ENCODE results near the gene UBTD2. TPM values are rescaled to one million over a fixed set of nuclear protein-coding genes. Genes with fewer than 3 reads are reported as not detected.

UBTD2 gene
- total RNA-seq, 1 experiment from 2014 or later, result 22.7 TPM

DNA sequence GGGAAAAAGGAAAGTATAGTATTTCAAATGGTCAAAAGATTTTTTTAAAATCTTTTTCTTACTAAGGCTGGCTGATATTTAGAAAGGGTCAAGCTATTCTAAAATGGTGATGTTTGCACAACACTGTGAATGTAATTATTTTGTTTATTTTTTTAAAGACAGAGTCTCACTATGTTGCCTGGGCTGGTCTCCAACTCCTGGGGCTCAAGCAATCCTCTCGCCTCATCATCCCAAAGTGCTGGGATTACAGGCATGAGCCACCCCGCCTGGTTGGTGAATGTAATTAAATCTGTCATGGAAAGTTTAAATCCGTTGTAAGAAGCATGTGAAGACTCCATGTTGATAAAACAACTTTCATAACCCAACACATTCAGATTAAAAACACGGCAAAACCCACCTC is 2.6 kb downstream of the UBTD2 start:
- TF ChIP-seq, protein P1, sequence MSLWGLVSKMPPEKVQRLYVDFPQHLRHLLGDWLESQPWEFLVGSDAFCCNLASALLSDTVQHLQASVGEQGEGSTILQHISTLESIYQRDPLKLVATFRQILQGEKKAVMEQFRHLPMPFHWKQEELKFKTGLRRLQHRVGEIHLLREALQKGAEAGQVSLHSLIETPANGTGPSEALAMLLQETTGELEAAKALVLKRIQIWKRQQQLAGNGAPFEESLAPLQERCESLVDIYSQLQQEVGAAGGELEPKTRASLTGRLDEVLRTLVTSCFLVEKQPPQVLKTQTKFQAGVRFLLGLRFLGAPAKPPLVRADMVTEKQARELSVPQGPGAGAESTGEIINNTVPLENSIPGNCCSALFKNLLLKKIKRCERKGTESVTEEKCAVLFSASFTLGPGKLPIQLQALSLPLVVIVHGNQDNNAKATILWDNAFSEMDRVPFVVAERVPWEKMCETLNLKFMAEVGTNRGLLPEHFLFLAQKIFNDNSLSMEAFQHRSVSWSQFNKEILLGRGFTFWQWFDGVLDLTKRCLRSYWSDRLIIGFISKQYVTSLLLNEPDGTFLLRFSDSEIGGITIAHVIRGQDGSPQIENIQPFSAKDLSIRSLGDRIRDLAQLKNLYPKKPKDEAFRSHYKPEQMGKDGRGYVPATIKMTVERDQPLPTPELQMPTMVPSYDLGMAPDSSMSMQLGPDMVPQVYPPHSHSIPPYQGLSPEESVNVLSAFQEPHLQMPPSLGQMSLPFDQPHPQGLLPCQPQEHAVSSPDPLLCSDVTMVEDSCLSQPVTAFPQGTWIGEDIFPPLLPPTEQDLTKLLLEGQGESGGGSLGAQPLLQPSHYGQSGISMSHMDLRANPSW (CRISPR knock-in tag; conservative IDR thresholded peaks at IDR 0.05; ENCODE audit: low read depth), result no peak
- TF ChIP-seq TP53 (CRISPR knock-in tag; IDR thresholded peaks at IDR 0.05) (no peak), SOX15 (CRISPR knock-in tag; IDR thresholded peaks at IDR 0.05) (no peak), NR3C1 (CRISPR knock-in tag; conservative IDR thresholded peaks at IDR 0.05; ENCODE audit: low read depth) (no peak)
- TF ChIP-seq, protein P2, sequence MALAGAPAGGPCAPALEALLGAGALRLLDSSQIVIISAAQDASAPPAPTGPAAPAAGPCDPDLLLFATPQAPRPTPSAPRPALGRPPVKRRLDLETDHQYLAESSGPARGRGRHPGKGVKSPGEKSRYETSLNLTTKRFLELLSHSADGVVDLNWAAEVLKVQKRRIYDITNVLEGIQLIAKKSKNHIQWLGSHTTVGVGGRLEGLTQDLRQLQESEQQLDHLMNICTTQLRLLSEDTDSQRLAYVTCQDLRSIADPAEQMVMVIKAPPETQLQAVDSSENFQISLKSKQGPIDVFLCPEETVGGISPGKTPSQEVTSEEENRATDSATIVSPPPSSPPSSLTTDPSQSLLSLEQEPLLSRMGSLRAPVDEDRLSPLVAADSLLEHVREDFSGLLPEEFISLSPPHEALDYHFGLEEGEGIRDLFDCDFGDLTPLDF (CRISPR knock-in tag; IDR thresholded peaks at IDR 0.05), result no peak
- TF ChIP-seq, protein P3, sequence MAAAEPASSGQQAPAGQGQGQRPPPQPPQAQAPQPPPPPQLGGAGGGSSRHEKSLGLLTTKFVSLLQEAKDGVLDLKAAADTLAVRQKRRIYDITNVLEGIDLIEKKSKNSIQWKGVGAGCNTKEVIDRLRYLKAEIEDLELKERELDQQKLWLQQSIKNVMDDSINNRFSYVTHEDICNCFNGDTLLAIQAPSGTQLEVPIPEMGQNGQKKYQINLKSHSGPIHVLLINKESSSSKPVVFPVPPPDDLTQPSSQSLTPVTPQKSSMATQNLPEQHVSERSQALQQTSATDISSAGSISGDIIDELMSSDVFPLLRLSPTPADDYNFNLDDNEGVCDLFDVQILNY (CRISPR knock-in tag; IDR thresholded peaks at IDR 0.05), result no peak
- Mint-ChIP-seq H3K27me3 (ENCODE audit: low read depth) (peaks cover 9% of the 10 kb centered on the region), H3K4me3 (peak overlapping the region; percentile 95), H3K36me3 (peaks cover 7% of the 10 kb centered on the region), H3K9me3 (peaks cover 5% of the 10 kb centered on the region; the same call in 1 of the 2 replicates), H3K4me1 (peaks cover 46% of the 10 kb centered on the region), H3K27ac (no peak overlapping the region)
- ChIA-PET CTCF (no interaction called here), POLR2A (interaction anchor here (0.5 kb wide), 1 partner anchor 19 kb away, joined by 4 read pairs; no protein-coding TSS in a partner anchor)
- ATAC-seq, result no peak
- no peak for DNase-seq (ENCODE audit: low spot score)

DNA sequence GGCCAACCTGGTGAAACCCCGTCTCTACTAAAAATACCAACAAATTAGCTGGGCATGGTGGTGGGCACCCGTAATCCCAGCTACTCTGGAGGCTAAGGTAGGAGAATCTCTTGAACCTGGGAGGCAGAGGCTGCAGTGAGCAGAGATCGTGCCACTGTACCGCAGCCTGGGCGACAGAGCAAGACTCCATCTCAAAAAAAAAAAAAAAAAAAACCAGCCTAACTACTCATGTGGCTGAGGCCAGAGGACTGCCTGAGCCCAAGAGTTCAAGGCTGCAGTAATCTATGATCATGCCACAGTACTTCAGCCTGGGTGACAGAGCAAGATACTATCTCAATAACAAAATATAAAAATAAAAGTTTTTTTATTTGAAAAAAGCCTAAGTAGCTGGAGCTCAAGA is 3.2 kb downstream of the UBTD2 start:
- H3K27me3 Mint-ChIP-seq (ENCODE audit: low read depth), result peaks cover 5% of the 10 kb centered on the region
- peaks cover 7% of the 10 kb centered on the region for H3K36me3 Mint-ChIP-seq
- peaks cover 5% of the 10 kb centered on the region; the same call in 1 of the 2 replicates for H3K9me3 Mint-ChIP-seq
- no peak overlapping the region for H3K27ac Mint-ChIP-seq
- DNase-seq (ENCODE audit: low spot score) (no peak), ATAC-seq (no peak)
- H3K4me1 Mint-ChIP-seq, result peaks cover 46% of the 10 kb centered on the region
- POLR2A ChIA-PET, result interaction anchor here (0.7 kb wide), 1 partner anchor 176 kb away, joined by 6 read pairs; no protein-coding TSS in a partner anchor
- CTCF ChIA-PET, result no interaction called here
- H3K4me3 Mint-ChIP-seq, result no peak overlapping the region
- TF ChIP-seq MXD4 (CRISPR knock-in tag; IDR thresholded peaks at IDR 0.05; ENCODE audit: borderline replicate concordance) (no peak), NFYB (CRISPR knock-in tag; conservative IDR thresholded peaks at IDR 0.05; ENCODE audit: low read depth) (no peak), TEAD4 (CRISPR knock-in tag; IDR thresholded peaks at IDR 0.05) (no peak), ZNF671 (CRISPR knock-in tag; IDR thresholded peaks at IDR 0.05) (no peak), CREB1 (CRISPR knock-in tag; IDR thresholded peaks at IDR 0.05) (no peak), ELF4 (CRISPR knock-in tag; IDR thresholded peaks at IDR 0.05; ENCODE audit: low read depth) (no peak), FOXJ3 (CRISPR knock-in tag; IDR thresholded peaks at IDR 0.05; ENCODE audit: borderline replicate concordance) (no peak), ETV6 (CRISPR knock-in tag; IDR thresholded peaks at IDR 0.05) (no peak)
- TF ChIP-seq, protein P4, sequence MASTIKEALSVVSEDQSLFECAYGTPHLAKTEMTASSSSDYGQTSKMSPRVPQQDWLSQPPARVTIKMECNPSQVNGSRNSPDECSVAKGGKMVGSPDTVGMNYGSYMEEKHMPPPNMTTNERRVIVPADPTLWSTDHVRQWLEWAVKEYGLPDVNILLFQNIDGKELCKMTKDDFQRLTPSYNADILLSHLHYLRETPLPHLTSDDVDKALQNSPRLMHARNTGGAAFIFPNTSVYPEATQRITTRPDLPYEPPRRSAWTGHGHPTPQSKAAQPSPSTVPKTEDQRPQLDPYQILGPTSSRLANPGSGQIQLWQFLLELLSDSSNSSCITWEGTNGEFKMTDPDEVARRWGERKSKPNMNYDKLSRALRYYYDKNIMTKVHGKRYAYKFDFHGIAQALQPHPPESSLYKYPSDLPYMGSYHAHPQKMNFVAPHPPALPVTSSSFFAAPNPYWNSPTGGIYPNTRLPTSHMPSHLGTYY (CRISPR knock-in tag; IDR thresholded peaks at IDR 0.05), result no peak
- TF ChIP-seq, protein P5, sequence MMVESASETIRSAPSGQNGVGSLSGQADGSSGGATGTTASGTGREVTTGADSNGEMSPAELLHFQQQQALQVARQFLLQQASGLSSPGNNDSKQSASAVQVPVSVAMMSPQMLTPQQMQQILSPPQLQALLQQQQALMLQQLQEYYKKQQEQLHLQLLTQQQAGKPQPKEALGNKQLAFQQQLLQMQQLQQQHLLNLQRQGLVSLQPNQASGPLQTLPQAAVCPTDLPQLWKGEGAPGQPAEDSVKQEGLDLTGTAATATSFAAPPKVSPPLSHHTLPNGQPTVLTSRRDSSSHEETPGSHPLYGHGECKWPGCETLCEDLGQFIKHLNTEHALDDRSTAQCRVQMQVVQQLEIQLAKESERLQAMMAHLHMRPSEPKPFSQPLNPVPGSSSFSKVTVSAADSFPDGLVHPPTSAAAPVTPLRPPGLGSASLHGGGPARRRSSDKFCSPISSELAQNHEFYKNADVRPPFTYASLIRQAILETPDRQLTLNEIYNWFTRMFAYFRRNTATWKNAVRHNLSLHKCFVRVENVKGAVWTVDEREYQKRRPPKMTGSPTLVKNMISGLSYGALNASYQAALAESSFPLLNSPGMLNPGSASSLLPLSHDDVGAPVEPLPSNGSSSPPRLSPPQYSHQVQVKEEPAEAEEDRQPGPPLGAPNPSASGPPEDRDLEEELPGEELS (CRISPR knock-in tag; IDR thresholded peaks at IDR 0.05), result no peak
- TF ChIP-seq, protein P3 (CRISPR knock-in tag; IDR thresholded peaks at IDR 0.05), result no peak
- TF ChIP-seq, protein P6, sequence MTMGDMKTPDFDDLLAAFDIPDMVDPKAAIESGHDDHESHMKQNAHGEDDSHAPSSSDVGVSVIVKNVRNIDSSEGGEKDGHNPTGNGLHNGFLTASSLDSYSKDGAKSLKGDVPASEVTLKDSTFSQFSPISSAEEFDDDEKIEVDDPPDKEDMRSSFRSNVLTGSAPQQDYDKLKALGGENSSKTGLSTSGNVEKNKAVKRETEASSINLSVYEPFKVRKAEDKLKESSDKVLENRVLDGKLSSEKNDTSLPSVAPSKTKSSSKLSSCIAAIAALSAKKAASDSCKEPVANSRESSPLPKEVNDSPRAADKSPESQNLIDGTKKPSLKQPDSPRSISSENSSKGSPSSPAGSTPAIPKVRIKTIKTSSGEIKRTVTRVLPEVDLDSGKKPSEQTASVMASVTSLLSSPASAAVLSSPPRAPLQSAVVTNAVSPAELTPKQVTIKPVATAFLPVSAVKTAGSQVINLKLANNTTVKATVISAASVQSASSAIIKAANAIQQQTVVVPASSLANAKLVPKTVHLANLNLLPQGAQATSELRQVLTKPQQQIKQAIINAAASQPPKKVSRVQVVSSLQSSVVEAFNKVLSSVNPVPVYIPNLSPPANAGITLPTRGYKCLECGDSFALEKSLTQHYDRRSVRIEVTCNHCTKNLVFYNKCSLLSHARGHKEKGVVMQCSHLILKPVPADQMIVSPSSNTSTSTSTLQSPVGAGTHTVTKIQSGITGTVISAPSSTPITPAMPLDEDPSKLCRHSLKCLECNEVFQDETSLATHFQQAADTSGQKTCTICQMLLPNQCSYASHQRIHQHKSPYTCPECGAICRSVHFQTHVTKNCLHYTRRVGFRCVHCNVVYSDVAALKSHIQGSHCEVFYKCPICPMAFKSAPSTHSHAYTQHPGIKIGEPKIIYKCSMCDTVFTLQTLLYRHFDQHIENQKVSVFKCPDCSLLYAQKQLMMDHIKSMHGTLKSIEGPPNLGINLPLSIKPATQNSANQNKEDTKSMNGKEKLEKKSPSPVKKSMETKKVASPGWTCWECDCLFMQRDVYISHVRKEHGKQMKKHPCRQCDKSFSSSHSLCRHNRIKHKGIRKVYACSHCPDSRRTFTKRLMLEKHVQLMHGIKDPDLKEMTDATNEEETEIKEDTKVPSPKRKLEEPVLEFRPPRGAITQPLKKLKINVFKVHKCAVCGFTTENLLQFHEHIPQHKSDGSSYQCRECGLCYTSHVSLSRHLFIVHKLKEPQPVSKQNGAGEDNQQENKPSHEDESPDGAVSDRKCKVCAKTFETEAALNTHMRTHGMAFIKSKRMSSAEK (CRISPR knock-in tag; IDR thresholded peaks at IDR 0.05; ENCODE audit: borderline replicate concordance), result no peak
- TF ChIP-seq, protein P7, sequence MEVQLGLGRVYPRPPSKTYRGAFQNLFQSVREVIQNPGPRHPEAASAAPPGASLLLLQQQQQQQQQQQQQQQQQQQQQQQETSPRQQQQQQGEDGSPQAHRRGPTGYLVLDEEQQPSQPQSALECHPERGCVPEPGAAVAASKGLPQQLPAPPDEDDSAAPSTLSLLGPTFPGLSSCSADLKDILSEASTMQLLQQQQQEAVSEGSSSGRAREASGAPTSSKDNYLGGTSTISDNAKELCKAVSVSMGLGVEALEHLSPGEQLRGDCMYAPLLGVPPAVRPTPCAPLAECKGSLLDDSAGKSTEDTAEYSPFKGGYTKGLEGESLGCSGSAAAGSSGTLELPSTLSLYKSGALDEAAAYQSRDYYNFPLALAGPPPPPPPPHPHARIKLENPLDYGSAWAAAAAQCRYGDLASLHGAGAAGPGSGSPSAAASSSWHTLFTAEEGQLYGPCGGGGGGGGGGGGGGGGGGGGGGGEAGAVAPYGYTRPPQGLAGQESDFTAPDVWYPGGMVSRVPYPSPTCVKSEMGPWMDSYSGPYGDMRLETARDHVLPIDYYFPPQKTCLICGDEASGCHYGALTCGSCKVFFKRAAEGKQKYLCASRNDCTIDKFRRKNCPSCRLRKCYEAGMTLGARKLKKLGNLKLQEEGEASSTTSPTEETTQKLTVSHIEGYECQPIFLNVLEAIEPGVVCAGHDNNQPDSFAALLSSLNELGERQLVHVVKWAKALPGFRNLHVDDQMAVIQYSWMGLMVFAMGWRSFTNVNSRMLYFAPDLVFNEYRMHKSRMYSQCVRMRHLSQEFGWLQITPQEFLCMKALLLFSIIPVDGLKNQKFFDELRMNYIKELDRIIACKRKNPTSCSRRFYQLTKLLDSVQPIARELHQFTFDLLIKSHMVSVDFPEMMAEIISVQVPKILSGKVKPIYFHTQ (CRISPR knock-in tag; IDR thresholded peaks at IDR 0.05), result no peak

All from WTC11 (cell line).